ENCODE measurements around the gene CELA3B. TPM values are rescaled to one million over a fixed set of nuclear protein-coding genes. Genes with fewer than 3 reads are reported as not detected.

Gene CELA3B
- total and polyA plus RNA-seq, 2 donors (not counting 1 experiment from before 2014, with no cell fraction given) = not detected

- no peak overlapping the region for H3K9ac ChIP-seq (ENCODE audit: insufficient read depth, low read length)
- peaks cover 4% of the 10 kb centered on the region for H3K4me1 ChIP-seq (ENCODE audit: control insufficient read depth, extremely low read depth, insufficient read depth, low read length)
- H3K36me3 ChIP-seq (ENCODE audit: control insufficient read depth, insufficient read depth, low read length) = no peaks in the 10 kb centered on the region
- H2AFZ ChIP-seq (ENCODE audit: low read length) = no peak overlapping the region
- peaks cover 3% of the 10 kb centered on the region for H3K27me3 ChIP-seq (ENCODE audit: control insufficient read depth, insufficient read depth, low read length)
- H3K4me3 ChIP-seq (replicated peaks in 1 of 4; ENCODE audit: control extremely low read depth in 1 of 4, insufficient read depth in 1 of 4, low read depth in 3 of 4, low read length in 4 of 4) = no peak overlapping the region
- TF ChIP-seq CTCF (conservative IDR thresholded peaks at IDR 0.05 in 1 of 2, IDR thresholded peaks at IDR 0.05 in 1 of 2; ENCODE audit: low read depth in 1 of 2, low read length in 2 of 2) (no peak), EZH2 (IDR thresholded peaks at IDR 0.05; ENCODE audit: low read length, missing control alignments) (no peak)
- H3K9me3 ChIP-seq (ENCODE audit: control insufficient read depth, insufficient read depth, low read depth, low read length) = no peaks in the 10 kb centered on the region
- no peak for DNase-seq (ENCODE audit: low read depth in 2 of 2)
- no peak overlapping the region for H3K27ac ChIP-seq (ENCODE audit: insufficient read depth, low read length)
- no peaks in the 10 kb centered on the region for H4K20me1 ChIP-seq (ENCODE audit: control insufficient read depth, extremely low read depth, insufficient read depth, low read length)
- H3K79me2 ChIP-seq (ENCODE audit: control insufficient read depth, insufficient read depth, low read length) = no peaks in the 10 kb centered on the region
- no peak overlapping the region for H3K4me2 ChIP-seq (ENCODE audit: extremely low read depth, insufficient read depth, low read length)
Measured at GRCh38 chr1:21955501-21956281, 21.1 kb upstream of the CELA3B start.

- Histone ChIP-seq H2AFZ (ENCODE audit: low read length) (no peak overlapping the region), H3K9me3 (ENCODE audit: control insufficient read depth, insufficient read depth, low read depth, low read length) (no peaks in the 10 kb centered on the region), H3K79me2 (ENCODE audit: control insufficient read depth, insufficient read depth, low read length) (no peaks in the 10 kb centered on the region), H3K27ac (ENCODE audit: insufficient read depth, low read length) (no peak overlapping the region), H3K36me3 (ENCODE audit: control insufficient read depth, insufficient read depth, low read length) (no peaks in the 10 kb centered on the region), H3K9ac (ENCODE audit: insufficient read depth, low read length) (no peak overlapping the region), H3K4me1 (ENCODE audit: control insufficient read depth, extremely low read depth, insufficient read depth, low read length) (peaks cover 4% of the 10 kb centered on the region), H3K4me3 (replicated peaks in 1 of 4; ENCODE audit: control extremely low read depth in 1 of 4, insufficient read depth in 1 of 4, low read depth in 3 of 4, low read length in 4 of 4) (no peak overlapping the region), H3K27me3 (ENCODE audit: control insufficient read depth, insufficient read depth, low read length) (peaks cover 3% of the 10 kb centered on the region), H4K20me1 (ENCODE audit: control insufficient read depth, extremely low read depth, insufficient read depth, low read length) (no peaks in the 10 kb centered on the region), H3K4me2 (ENCODE audit: extremely low read depth, insufficient read depth, low read length) (no peak overlapping the region)
- TF ChIP-seq CTCF (conservative IDR thresholded peaks at IDR 0.05 in 1 of 2, IDR thresholded peaks at IDR 0.05 in 1 of 2; ENCODE audit: low read depth in 1 of 2, low read length in 2 of 2) = no peak
- TF ChIP-seq EZH2 (IDR thresholded peaks at IDR 0.05; ENCODE audit: low read length, missing control alignments) = no peak
- DNase-seq (ENCODE audit: low read depth in 2 of 2) = peak; percentile 58 to 65
Measured at GRCh38 chr1:21956720-21957552, 19.9 kb upstream of the CELA3B start.

- H3K27ac ChIP-seq (ENCODE audit: insufficient read depth, low read length) = no peak overlapping the region
- H4K20me1 ChIP-seq (ENCODE audit: control insufficient read depth, extremely low read depth, insufficient read depth, low read length) = no peaks in the 10 kb centered on the region
- H3K79me2 ChIP-seq (ENCODE audit: control insufficient read depth, insufficient read depth, low read length) = no peaks in the 10 kb centered on the region
- no peaks in the 10 kb centered on the region for H3K27me3 ChIP-seq (ENCODE audit: control insufficient read depth, insufficient read depth, low read length)
- H3K36me3 ChIP-seq (ENCODE audit: control insufficient read depth, insufficient read depth, low read length) = no peaks in the 10 kb centered on the region
- H3K4me2 ChIP-seq (ENCODE audit: extremely low read depth, insufficient read depth, low read length) = no peak overlapping the region
- H3K9ac ChIP-seq (ENCODE audit: insufficient read depth, low read length) = no peak overlapping the region
- H3K9me3 ChIP-seq (ENCODE audit: control insufficient read depth, insufficient read depth, low read depth, low read length) = no peaks in the 10 kb centered on the region
- peaks cover 6% of the 10 kb centered on the region for H3K4me1 ChIP-seq (ENCODE audit: control insufficient read depth, extremely low read depth, insufficient read depth, low read length)
- no peak overlapping the region for H2AFZ ChIP-seq (ENCODE audit: low read length)
- TF ChIP-seq EZH2 (IDR thresholded peaks at IDR 0.05; ENCODE audit: low read length, missing control alignments) = no peak
- TF ChIP-seq CTCF (conservative IDR thresholded peaks at IDR 0.05 in 1 of 2, IDR thresholded peaks at IDR 0.05 in 1 of 2; ENCODE audit: low read depth in 1 of 2, low read length in 2 of 2) = no peak
- no peak for DNase-seq (ENCODE audit: low read depth in 2 of 2)
- H3K4me3 ChIP-seq (replicated peaks in 1 of 4; ENCODE audit: control extremely low read depth in 1 of 4, insufficient read depth in 1 of 4, low read depth in 3 of 4, low read length in 4 of 4) = no peak overlapping the region
Measured at GRCh38 chr1:21961337-21961736, 15.5 kb upstream of the CELA3B start.
